ENCODE measurements around the gene ZBTB40.

Gene ZBTB40

GRCh38 chr1:22476566-22476965, 24.9 kb downstream of the ZBTB40 start:
- no peak for DNase-seq (ENCODE audit: low read depth)
- TF ChIP-seq, protein P1, sequence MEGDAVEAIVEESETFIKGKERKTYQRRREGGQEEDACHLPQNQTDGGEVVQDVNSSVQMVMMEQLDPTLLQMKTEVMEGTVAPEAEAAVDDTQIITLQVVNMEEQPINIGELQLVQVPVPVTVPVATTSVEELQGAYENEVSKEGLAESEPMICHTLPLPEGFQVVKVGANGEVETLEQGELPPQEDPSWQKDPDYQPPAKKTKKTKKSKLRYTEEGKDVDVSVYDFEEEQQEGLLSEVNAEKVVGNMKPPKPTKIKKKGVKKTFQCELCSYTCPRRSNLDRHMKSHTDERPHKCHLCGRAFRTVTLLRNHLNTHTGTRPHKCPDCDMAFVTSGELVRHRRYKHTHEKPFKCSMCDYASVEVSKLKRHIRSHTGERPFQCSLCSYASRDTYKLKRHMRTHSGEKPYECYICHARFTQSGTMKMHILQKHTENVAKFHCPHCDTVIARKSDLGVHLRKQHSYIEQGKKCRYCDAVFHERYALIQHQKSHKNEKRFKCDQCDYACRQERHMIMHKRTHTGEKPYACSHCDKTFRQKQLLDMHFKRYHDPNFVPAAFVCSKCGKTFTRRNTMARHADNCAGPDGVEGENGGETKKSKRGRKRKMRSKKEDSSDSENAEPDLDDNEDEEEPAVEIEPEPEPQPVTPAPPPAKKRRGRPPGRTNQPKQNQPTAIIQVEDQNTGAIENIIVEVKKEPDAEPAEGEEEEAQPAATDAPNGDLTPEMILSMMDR (IDR thresholded peaks at IDR 0.05; ENCODE audit: low read length, missing control alignments) = no peak
- no peak overlapping the region for H3K4me3 ChIP-seq (replicated peaks; ENCODE audit: low read depth, low read length)

GRCh38 chr1:22483121-22483520, 31.5 kb downstream of the ZBTB40 start:
- TF ChIP-seq, protein P1 (IDR thresholded peaks at IDR 0.05; ENCODE audit: low read length, missing control alignments) = no peak
- no peak for DNase-seq (ENCODE audit: low read depth)

GRCh38 chr1:22484706-22485345, 33.2 kb downstream of the ZBTB40 start:
- no peak for DNase-seq (ENCODE audit: low read depth)
- H3K4me3 ChIP-seq (replicated peaks; ENCODE audit: low read depth, low read length) = no peak overlapping the region
- TF ChIP-seq, protein P1 (IDR thresholded peaks at IDR 0.05; ENCODE audit: low read length, missing control alignments) = no peak

More at GRCh38 chr1:22483121-22483520, 31.5 kb downstream of the ZBTB40 start:
- no peak overlapping the region for H3K4me3 ChIP-seq (replicated peaks; ENCODE audit: low read depth, low read length)

GRCh38 chr1:22485431-22485830, 33.8 kb downstream of the ZBTB40 start:
- no peak for DNase-seq (ENCODE audit: low read depth)
- H3K4me3 ChIP-seq (replicated peaks; ENCODE audit: low read depth, low read length) = no peak overlapping the region
- TF ChIP-seq, protein P1 (IDR thresholded peaks at IDR 0.05; ENCODE audit: low read length, missing control alignments) = no peak

- H3K4me3 ChIP-seq (replicated peaks; ENCODE audit: low read depth, low read length) = no peak overlapping the region
- peak; percentile 66 for DNase-seq (ENCODE audit: low read depth)
- TF ChIP-seq, protein P1 (IDR thresholded peaks at IDR 0.05; ENCODE audit: low read length, missing control alignments) = no peak
Measured at GRCh38 chr1:22487781-22488180, 36.1 kb downstream of the ZBTB40 start.

- TF ChIP-seq, protein P1 (IDR thresholded peaks at IDR 0.05; ENCODE audit: low read length, missing control alignments) = no peak
- DNase-seq (ENCODE audit: low read depth) = peak; percentile 29
- no peak overlapping the region for H3K4me3 ChIP-seq (replicated peaks; ENCODE audit: low read depth, low read length)
Measured at GRCh38 chr1:22488319-22488718, 36.7 kb downstream of the ZBTB40 start.

- DNase-seq (ENCODE audit: low read depth) = no peak
- TF ChIP-seq, protein P1 (IDR thresholded peaks at IDR 0.05; ENCODE audit: low read length, missing control alignments) = no peak
- no peak overlapping the region for H3K4me3 ChIP-seq (replicated peaks; ENCODE audit: low read depth, low read length)
Measured at GRCh38 chr1:22489278-22489677, 37.6 kb downstream of the ZBTB40 start.

All from fibroblast of pulmonary artery (primary cell).